GM21526 (cell line): ENCODE data around the gene XCR1.

Experiments used
- ATAC-seq: cut with Tn5 transposase; IDR thresholded peaks from one replicate; pipeline ENCODE4 v1.9.1; 2021; ENCODE audit warnings: moderate library complexity; ENCODE audit not compliant: unreplicated experiment, low FRiP score

Gene XCR1

DNA sequence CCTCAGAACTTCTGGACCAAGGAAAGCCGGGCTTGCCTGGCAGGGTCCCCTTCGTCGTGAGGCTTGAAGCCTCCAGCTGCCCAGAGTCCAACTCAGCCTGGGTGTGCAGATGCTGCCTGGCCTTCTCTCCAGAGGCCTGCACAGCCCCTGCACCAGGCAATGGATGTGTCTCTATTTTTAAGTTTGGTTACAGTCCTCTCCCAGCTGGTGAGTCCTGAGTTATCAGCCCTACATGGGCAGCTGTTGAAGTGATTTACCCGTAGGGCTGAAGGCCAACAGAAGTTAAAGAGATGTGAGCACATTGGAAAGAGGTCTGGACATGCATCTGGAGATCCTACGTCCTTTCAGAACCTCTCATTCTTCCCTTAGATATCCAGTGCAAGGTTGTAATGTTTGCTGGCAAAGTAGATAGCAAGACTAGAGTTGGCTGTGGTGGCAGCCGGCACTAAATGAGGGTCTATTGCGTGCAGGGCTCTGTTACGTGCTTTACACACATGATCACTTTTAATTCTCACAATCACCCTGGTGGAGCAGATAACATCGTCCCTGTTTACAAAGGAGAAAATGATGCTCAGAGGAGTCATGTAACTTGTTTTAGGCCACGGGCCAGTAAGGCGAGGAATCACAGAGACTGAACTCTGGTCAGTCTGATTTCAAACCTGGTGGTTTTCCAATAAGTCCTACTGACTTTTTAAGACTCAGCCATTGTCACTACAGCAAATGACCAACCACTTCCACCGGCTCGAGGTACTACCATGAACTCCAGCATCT, 41.6 kb downstream of the XCR1 start:
- ATAC-seq: no peak

DNA sequence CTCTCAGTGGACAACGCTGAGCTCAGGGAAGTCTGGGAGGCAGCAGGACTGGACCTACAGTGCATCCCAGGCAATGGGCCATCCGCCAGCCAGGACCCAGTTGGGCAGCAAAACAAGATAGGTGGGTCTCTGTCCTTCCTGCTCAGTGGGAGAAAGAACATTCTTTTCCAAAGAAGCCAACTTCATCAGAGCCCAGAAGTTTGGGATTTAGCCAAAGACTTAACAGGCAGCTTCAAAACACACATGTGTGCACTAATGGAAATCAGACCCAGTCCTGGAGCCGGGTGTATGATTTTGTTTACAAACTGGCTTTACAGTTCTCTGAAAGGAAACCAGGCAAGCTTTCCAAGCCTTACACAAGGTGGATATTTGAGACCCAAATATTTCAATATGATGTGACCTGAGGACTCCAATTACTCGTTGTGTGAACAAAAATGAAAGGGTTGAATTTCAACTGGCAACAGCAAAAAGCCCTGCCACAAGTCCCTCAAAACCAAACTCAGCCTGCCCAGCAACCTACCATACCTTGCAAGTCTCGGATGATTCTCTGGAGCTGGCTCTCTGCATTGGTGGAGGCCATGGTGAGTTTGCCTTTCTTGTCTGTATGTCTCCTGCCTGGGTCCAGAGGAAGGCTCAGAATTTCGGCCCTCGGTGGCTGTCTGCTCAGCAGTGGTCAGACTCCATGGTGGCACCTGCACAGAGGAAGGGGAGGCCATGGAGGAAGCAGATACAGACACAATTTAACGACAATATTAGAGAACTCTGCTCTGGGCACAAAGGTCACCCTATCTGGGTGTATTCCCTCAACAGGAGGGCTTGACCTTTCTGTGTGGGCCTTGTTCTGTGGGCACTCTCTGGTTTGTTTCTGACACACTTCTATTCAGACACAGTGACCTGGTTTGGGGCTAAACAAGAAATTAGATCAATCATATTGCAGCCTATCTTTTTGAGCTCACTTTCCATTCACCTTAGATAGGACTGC, 42.7 kb downstream of the XCR1 start:
- no peak for ATAC-seq

DNA sequence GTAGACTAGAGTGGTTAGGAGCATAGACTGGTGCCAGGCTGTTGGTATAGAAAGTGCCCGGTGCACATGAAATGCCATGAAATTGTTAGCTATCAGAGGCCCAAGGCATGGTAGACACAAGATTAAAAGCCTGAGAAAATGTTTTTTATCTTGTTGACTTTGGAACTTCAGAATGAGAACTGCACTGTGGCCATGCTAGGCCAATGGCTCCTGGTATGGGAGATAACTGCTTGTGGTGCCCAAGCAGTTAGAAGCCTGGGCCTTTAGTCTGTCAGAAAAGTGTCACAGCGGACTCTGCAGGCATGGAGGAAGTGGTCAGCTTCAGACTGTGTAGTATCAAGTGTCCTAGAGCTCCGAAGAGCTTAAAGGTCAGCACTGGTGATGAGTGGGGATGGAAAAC, 43.5 kb downstream of the XCR1 start:
- no peak for ATAC-seq

- ATAC-seq: no peak
These were observed 45.8 kb downstream of the XCR1 start for GRCh38 chr3:45981346-45982074.

- no peak for ATAC-seq
These were observed 46.5 kb downstream of the XCR1 start for GRCh38 chr3:45980819-45981218.

GRCh38 chr3:45980229-45980813, 47.0 kb downstream of the XCR1 start:
- ATAC-seq: no peak

- ATAC-seq: no peak
These were observed 47.9 kb downstream of the XCR1 start for GRCh38 chr3:45979378-45979777.

GRCh38 chr3:45978006-45978761, 49.1 kb downstream of the XCR1 start:
- no peak for ATAC-seq

DNA sequence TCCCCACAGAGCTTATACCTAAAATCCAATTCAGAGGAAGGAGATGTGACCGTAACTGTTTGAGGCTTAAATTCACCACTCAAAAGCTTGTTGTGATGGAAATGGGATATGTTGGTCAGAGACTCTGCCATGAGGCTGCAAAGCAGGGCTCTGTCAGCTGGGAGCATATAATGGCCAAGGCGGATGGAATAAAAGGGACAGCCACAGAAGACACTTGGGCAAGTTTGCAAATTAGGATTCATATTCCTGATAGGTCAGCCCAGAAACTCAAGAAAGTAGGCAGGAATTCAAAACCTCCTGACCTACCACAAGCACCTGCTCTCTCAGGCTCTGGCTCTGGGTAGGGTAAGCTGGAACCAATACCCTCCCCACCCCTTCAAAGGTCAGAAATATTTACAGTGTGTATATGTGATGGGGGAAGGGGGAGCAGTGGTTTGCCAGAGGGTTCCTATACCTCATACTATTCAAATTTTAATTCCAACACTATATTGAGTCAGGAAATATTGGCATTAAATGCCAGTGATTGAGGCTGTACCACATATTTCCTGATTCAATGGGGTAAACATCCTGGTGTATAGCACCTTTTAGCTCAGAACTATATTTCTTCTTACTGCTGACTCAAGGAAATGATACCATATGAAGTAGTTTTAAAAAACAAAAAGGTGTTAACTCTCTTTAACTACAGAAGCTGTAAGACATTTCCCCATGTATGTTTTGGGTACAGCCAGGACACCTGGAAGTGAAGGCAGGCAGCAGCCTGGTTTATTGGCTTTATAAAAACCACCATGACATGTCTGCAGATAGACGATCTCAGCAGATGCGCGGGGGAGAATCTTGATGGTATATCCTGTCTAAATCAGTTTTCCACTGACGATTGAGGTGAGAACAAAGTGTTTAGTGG, 50.8 kb downstream of the XCR1 start:
- ATAC-seq: no peak

DNA sequence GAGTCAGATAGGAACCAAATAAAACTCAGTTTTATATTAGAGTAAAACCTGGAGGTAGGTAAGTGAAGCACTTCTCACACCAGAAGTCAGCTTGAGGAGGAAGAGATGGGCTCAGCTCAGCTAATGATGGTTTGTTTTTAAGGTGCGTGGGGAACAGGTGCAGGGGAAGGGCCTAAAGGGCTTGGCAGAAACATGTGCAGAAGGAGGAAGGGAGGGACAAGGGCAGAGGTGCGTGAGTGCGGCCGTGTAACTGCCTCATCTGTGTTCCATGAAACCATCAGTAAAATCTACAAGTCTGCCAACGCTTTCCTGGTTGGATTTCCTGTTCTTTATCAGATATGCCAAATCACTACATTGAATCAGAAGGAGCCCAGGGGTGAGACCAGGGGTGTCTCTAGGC, 51.6 kb downstream of the XCR1 start:
- no peak for ATAC-seq

GRCh38 chr3:45974686-45975085, 52.6 kb downstream of the XCR1 start:
- ATAC-seq: no peak

DNA sequence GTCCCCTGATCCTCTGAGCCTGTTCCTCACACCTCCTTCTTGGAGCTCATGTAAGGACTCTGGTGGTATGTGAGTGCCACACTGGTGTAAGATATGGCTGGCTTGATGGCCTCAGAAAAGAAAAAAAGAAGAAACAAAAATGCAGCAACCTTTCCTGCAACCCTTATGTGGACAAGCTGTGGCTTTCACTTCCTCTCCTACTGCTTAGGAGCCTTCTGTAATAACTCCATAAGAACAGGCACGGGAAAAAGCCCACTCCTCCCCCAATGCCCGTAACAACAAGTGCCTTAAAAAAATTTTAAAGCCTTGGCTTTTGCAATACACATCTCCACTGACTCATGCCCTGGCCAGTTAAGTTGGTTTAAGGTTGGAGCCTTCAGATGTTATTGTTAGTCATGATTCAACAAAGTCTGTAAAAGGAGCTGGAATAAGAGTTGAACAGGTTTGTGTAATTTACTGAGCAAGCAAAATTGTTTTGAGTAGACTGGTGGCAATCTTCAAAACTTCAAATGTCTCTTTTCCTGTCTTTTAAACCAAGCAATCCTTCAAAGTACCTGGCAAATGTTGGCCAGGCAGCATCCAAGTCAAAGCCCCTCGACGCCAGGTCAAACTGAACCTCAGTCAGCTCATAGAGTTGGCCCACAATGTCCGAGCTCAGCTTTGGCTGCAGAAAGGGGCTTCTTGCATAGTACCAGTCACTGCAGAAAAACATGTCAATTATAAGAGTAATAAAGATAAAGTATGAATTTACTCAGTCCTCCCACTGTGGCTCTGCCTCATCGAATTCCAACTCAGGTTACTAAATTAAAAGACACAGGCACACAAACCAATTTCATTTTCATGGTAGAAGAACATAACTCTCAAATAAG, 54.5 kb downstream of the XCR1 start:
- ATAC-seq: no peak

DNA sequence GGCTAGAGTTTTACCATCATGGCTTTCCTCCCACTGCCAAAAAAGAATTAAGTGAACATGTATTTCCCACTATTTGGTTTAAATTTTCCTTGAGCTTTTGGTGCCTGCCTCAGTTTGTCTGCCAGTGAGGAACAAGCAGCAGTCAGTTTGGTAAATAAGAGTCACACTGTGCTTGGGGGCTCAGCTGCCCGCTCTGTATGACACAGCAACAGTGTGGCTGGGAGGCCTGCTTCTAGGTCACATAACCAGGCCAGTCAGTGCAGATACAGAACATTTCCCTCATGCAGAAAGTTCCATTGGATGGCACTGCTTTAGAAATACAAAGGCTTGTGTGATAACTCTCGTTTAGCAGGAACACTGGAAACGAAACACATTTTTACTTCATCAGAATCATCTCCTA, 57.3 kb downstream of the XCR1 start:
- ATAC-seq: no peak

DNA sequence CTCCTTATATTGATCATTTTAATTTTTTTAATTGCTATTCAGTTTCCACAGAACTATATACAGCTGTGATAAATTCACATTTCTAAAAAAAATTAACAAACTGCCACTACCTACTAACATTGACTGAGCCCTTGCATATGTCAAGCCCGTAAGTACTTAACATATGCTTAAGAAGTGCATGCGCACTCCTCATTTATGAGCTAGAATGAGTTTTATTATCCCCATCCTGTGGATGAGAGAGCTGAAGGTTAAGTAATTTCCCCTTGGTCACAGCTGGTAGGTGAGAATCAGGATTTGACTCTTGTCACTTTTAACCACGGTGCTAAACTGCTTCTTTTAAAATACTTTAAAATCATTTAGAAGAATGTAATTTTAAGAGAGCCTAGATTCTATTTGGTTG, 58.2 kb downstream of the XCR1 start:
- ATAC-seq: no peak

- no peak for ATAC-seq
These were observed 58.6 kb downstream of the XCR1 start for GRCh38 chr3:45968706-45969105.

GRCh38 chr3:45968149-45968548, 59.1 kb downstream of the XCR1 start:
- no peak for ATAC-seq

DNA sequence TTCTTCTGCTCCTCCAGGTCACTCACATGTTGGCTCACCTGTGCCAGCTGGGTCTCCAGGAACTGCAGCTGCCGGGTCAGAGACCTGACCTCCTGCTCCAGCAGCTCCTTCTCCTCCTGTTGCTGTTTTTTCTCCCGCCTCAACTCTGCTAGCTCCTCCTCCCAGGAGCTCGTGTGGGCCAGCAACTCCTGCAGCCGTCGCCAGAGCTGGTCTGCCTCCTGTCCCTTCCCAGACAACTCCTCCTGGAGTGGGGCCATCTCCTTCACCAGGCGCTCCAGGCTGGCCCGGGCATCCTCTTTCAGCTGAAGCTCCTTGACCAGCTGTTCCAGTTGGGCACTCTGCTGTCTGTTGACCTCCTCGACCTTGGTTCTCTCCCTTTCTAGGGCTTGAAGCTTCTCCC, 59.6 kb downstream of the XCR1 start:
- ATAC-seq: no peak
